ENCODE measurements around the gene ZNF385C.

Gene ZNF385C

GRCh38 chr17:42110301-42111264, 12.3 kb upstream of the ZNF385C start:
- no peak for TF ChIP-seq CTCF (conservative IDR thresholded peaks at IDR 0.05)
- no peak overlapping the region for H3K27ac ChIP-seq

GRCh38 chr17:42109086-42109485, 10.8 kb upstream of the ZNF385C start:
- TF ChIP-seq CTCF (conservative IDR thresholded peaks at IDR 0.05) = no peak
- no peak overlapping the region for H3K27ac ChIP-seq

- TF ChIP-seq CTCF (conservative IDR thresholded peaks at IDR 0.05) = no peak
- no peak overlapping the region for H3K27ac ChIP-seq
These were observed 9.6 kb upstream of the ZNF385C start for GRCh38 chr17:42107597-42108576.

GRCh38 chr17:42107124-42107523, 8.9 kb upstream of the ZNF385C start:
- no peak overlapping the region for H3K27ac ChIP-seq
- TF ChIP-seq CTCF (conservative IDR thresholded peaks at IDR 0.05) = no peak

- TF ChIP-seq CTCF (conservative IDR thresholded peaks at IDR 0.05) = no peak
- H3K27ac ChIP-seq = no peak overlapping the region
These were observed 7.7 kb upstream of the ZNF385C start for GRCh38 chr17:42106009-42106408.

DNA sequence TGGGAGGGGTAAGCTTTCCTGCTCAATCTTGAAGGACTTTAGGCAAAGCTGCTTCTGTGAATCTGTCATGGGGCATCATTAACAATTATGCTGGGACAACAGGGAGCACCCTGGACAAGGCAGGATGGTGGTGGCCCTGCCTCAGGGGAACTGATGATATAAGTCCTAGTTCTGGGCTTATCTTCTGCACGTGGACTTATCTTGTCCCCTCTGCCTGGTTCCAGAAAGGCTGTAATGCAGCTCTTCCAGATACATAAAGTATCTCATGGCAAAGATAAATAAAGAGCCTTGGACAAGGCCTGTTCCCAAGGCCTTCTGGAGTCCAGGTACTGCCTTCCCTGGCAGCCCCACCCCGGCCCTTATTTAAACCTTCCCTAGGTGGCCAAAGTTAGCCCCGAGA, 6.0 kb upstream of the ZNF385C start:
- TF ChIP-seq CTCF (conservative IDR thresholded peaks at IDR 0.05) = no peak
- no peak overlapping the region for H3K27ac ChIP-seq

Data from VCaP (cell line).